Fibroblast of lung (primary cell): ENCODE measurements around the gene FAM193A. TPM values are rescaled to one million over a fixed set of nuclear protein-coding genes. Genes with fewer than 3 reads are reported as not detected.
"Not testable (repeated sequence)": the region's sequence is repeated elsewhere in the genome, so short reads cannot be mapped to it uniquely, and the experiment has no call there.

Experiments used
- DNase-seq, 2 donors: peaks; one replicate each; pipeline versions ENCODE4 v3.0.0 to v3.0.0-alpha.2; 2010; ENCODE audit warnings: low read depth in 2 of 2
- H2AFZ ChIP-seq: 2 replicates; pipeline ENCODE4 v1.5.1; 2012; ENCODE audit warnings: low read length, control low read depth, inconsistent platforms
- H3K27ac ChIP-seq: 2 replicates; pipeline ENCODE4 v1.5.1; 2011; ENCODE audit warnings: low read length, control low read depth; ENCODE audit not compliant: insufficient read depth
- H3K27me3 ChIP-seq: 2 replicates; pipeline ENCODE4 v1.5.1; 2011; ENCODE audit warnings: mild to moderate bottlenecking, low read length; ENCODE audit not compliant: control insufficient read depth, insufficient read depth
- H3K36me3 ChIP-seq: 2 replicates; pipeline ENCODE4 v1.5.1; 2011; ENCODE audit warnings: low read length; ENCODE audit not compliant: control insufficient read depth, insufficient read depth
- H3K4me1 ChIP-seq: 2 replicates; pipeline ENCODE4 v1.5.1; 2011; ENCODE audit warnings: low read length; ENCODE audit not compliant: control insufficient read depth, insufficient read depth; ENCODE audit errors: extremely low read depth
- H3K4me2 ChIP-seq: 2 replicates; pipeline ENCODE4 v1.5.1; 2011; ENCODE audit warnings: low read length, control low read depth; ENCODE audit not compliant: insufficient read depth; ENCODE audit errors: extremely low read depth
- H3K4me3 ChIP-seq, 4 experiments: fragments of 200-600 bp in 1 of 4; sonication (generic) in 1 of 4; replicated peaks in 1 of 4; 2 replicates each; pipeline ENCODE4 v1.5.1; 2011 to 2016; ENCODE audit warnings: low read length in 4 of 4, low read depth in 3 of 4, mild to moderate bottlenecking in 3 of 4, control low read depth in 2 of 4, inconsistent platforms in 1 of 4, mixed read lengths in 1 of 4; ENCODE audit not compliant: insufficient read depth in 1 of 4; ENCODE audit errors: control extremely low read depth in 1 of 4
- H3K79me2 ChIP-seq: 2 replicates; pipeline ENCODE4 v1.5.1; 2012; ENCODE audit warnings: mild to moderate bottlenecking, low read length, inconsistent platforms; ENCODE audit not compliant: control insufficient read depth, insufficient read depth
- H3K9ac ChIP-seq: 2 replicates; pipeline ENCODE4 v1.5.1; 2011; ENCODE audit warnings: mild to moderate bottlenecking, low read length, control low read depth; ENCODE audit not compliant: insufficient read depth
- H3K9me3 ChIP-seq: 2 replicates; pipeline ENCODE4 v1.5.1; 2012; ENCODE audit warnings: low read depth, low read length; ENCODE audit not compliant: control insufficient read depth, insufficient read depth
- H4K20me1 ChIP-seq: 2 replicates; pipeline ENCODE4 v1.5.1; 2011; ENCODE audit warnings: low read length; ENCODE audit not compliant: control insufficient read depth, insufficient read depth; ENCODE audit errors: extremely low read depth
- CTCF ChIP-seq, 2 donors: IDR thresholded peaks in 1 of 2; conservative IDR thresholded peaks in 1 of 2; 1 replicate in 1 of 2; 2 replicates in 1 of 2; pipeline ENCODE4 v1.5.1; 2011 to 2012; ENCODE audit warnings: low read length in 2 of 2, control low read depth in 1 of 2, inconsistent platforms in 1 of 2, low read depth in 1 of 2, mild to moderate bottlenecking in 1 of 2
- EZH2 ChIP-seq: IDR thresholded peaks from 2 replicates; pipeline ENCODE4 v1.5.1; 2012; ENCODE audit warnings: low read length, control low read depth, mild to moderate bottlenecking; ENCODE audit errors: missing control alignments
- polyA plus RNA-seq, 2 donors: library from polyadenylated mRNA; depleted of rRNA in 1 of 2; stranded (reverse) in 1 of 2; unstranded in 1 of 2; fragments of >200 nt; gene quantifications; 2 replicates each; pipeline ENCODE4 v1.2.1, GENCODE V29; 2011 to 2012; ENCODE audit warnings: missing spikeins in 1 of 2
- total RNA-seq: library from RNA; depleted of rRNA; stranded (reverse); fragments of >200 nt; gene quantifications from 2 replicates; pipeline ENCODE4 v1.2.1, GENCODE V29; 2014

FAM193A gene
- total and polyA plus RNA-seq, 2 donors (not counting 1 experiment from before 2014, with no cell fraction given): 5.6 to 10.9 TPM

GRCh38 chr4:2733844-2734574, 197.6 kb downstream of the FAM193A start:
- no peaks in the 10 kb centered on the region for H3K27me3 ChIP-seq
- H3K9ac ChIP-seq: no peak overlapping the region
- no peaks in the 10 kb centered on the region for H3K79me2 ChIP-seq
- no peaks in the 10 kb centered on the region for H3K9me3 ChIP-seq
- TF ChIP-seq CTCF (conservative IDR thresholded peaks at IDR 0.05 in 1 of 2, IDR thresholded peaks at IDR 0.05 in 1 of 2; ENCODE audit: low read depth in 1 of 2, low read length in 2 of 2) (no peak), EZH2 (no peak)
- no peak overlapping the region for H3K4me2 ChIP-seq
- peaks cover 15% of the 10 kb centered on the region for H3K36me3 ChIP-seq
- DNase-seq: no peak
- no peak overlapping the region for H2AFZ ChIP-seq
- no peaks in the 10 kb centered on the region for H3K4me1 ChIP-seq
- no peak overlapping the region for H3K4me3 ChIP-seq
- H3K27ac ChIP-seq: no peak overlapping the region
- no peaks in the 10 kb centered on the region for H4K20me1 ChIP-seq

- Histone ChIP-seq H3K79me2 (no peaks in the 10 kb centered on the region), H2AFZ (no peak overlapping the region), H3K4me1 (no peaks in the 10 kb centered on the region), H4K20me1 (no peaks in the 10 kb centered on the region), H3K27ac (no peak overlapping the region), H3K9me3 (no peaks in the 10 kb centered on the region), H3K4me2 (no peak overlapping the region), H3K27me3 (no peaks in the 10 kb centered on the region), H3K9ac (no peak overlapping the region), H3K36me3 (peaks cover 12% of the 10 kb centered on the region), H3K4me3 (no peak overlapping the region)
- DNase-seq: no peak
- TF ChIP-seq CTCF (conservative IDR thresholded peaks at IDR 0.05 in 1 of 2, IDR thresholded peaks at IDR 0.05 in 1 of 2; ENCODE audit: low read depth in 1 of 2, low read length in 2 of 2) (no peak), EZH2 (no peak)
These were observed 198.2 kb downstream of the FAM193A start for GRCh38 chr4:2734612-2735011.

- Histone ChIP-seq H3K27ac (no peak overlapping the region), H3K36me3 (peaks cover 12% of the 10 kb centered on the region), H2AFZ (no peak overlapping the region), H3K9ac (no peak overlapping the region), H4K20me1 (no peaks in the 10 kb centered on the region), H3K27me3 (no peaks in the 10 kb centered on the region), H3K4me2 (no peak overlapping the region), H3K9me3 (no peaks in the 10 kb centered on the region), H3K79me2 (no peaks in the 10 kb centered on the region), H3K4me1 (no peaks in the 10 kb centered on the region), H3K4me3 (no peak overlapping the region)
- TF ChIP-seq CTCF (conservative IDR thresholded peaks at IDR 0.05 in 1 of 2, IDR thresholded peaks at IDR 0.05 in 1 of 2; ENCODE audit: low read depth in 1 of 2, low read length in 2 of 2) (no peak), EZH2 (no peak)
- DNase-seq: no peak
These were observed 199.4 kb downstream of the FAM193A start for GRCh38 chr4:2735869-2736268.

GRCh38 chr4:2738296-2738695, 201.8 kb downstream of the FAM193A start:
- H3K79me2 ChIP-seq, H3K4me2 ChIP-seq, H3K27me3 ChIP-seq, H3K9me3 ChIP-seq, H3K4me1 ChIP-seq, H3K9ac ChIP-seq, H3K27ac ChIP-seq, H2AFZ ChIP-seq, H3K36me3 ChIP-seq, DNase-seq, H4K20me1 ChIP-seq, H3K4me3 ChIP-seq: not testable (repeated sequence)
